PFSK-1 (cell line): Measurements from ENCODE around the gene IL7R.

Source experiments
- FOXP2 ChIP-seq: optimal IDR thresholded peaks from 2 replicates; pipeline ENCODE3; 2011; ENCODE audit warnings: borderline replicate concordance, control low read depth, inconsistent platforms; ENCODE audit not compliant: insufficient read depth; ENCODE audit errors: extremely low read length, extremely low read depth
- POLR2AphosphoS5 ChIP-seq: IDR thresholded peaks from 2 replicates; pipeline ENCODE4 v1.6.1; 2012; ENCODE audit warnings: low read depth, mild to moderate bottlenecking, control low read depth, low read length, moderate library complexity
- REST ChIP-seq, 2 experiments: IDR thresholded peaks; 2 replicates each; pipeline versions ENCODE4 v1.6.1 to v1.8.0; 2011 to 2012; ENCODE audit warnings: low read depth in 2 of 2, low read length in 2 of 2, control low read depth in 1 of 2, inconsistent platforms in 1 of 2, mild to moderate bottlenecking in 1 of 2, moderate library complexity in 1 of 2; ENCODE audit not compliant: insufficient read depth in 1 of 2
- SIN3A ChIP-seq: IDR thresholded peaks from 2 replicates; pipeline ENCODE4 v1.6.1; 2012; ENCODE audit warnings: mild to moderate bottlenecking, low read length, moderate library complexity, borderline replicate concordance; ENCODE audit not compliant: insufficient read depth
- TAF1 ChIP-seq: IDR thresholded peaks from 2 replicates; pipeline ENCODE4 v1.6.1; 2012; ENCODE audit warnings: low read length, control low read depth, borderline replicate concordance; ENCODE audit not compliant: insufficient read depth

The IL7R gene

GRCh38 chr5:35816881-35817521 is 39.7 kb upstream of the IL7R start:
- TF ChIP-seq POLR2AphosphoS5 (no peak), FOXP2 (no peak), REST (IDR thresholded peaks at IDR 0.05; ENCODE audit: insufficient read depth in 1 of 2, low read depth in 2 of 2, low read length in 2 of 2) (no peak), SIN3A (no peak), TAF1 (no peak)

DNA sequence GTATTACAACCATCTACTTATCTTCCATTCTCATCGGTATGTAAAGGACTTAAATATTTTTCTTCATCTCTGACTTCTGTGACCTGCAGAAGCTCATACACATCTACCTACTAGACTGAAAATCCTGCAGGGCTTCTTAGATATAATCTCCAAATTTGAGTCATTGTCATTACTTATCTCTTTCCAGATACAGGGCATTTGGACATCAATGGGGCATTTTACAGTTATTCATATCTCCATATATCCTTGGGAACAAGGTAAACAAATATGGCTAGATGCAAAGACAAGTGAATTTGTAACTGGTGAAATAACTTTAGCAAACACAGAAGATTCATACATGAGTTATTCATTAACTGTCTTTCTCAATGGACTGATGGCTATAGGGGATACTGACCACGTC is 37.7 kb upstream of the IL7R start:
- no peak for TF ChIP-seq REST (IDR thresholded peaks at IDR 0.05; ENCODE audit: insufficient read depth in 1 of 2, low read depth in 2 of 2, low read length in 2 of 2)
- no peak for TF ChIP-seq SIN3A
- no peak for TF ChIP-seq TAF1
- TF ChIP-seq FOXP2: no peak
- TF ChIP-seq POLR2AphosphoS5: no peak

- TF ChIP-seq FOXP2 (no peak), SIN3A (no peak), POLR2AphosphoS5 (no peak), REST (IDR thresholded peaks at IDR 0.05; ENCODE audit: insufficient read depth in 1 of 2, low read depth in 2 of 2, low read length in 2 of 2) (no peak), TAF1 (no peak)
Observed at GRCh38 chr5:35819668-35820067, 37.0 kb upstream of the IL7R start.

DNA sequence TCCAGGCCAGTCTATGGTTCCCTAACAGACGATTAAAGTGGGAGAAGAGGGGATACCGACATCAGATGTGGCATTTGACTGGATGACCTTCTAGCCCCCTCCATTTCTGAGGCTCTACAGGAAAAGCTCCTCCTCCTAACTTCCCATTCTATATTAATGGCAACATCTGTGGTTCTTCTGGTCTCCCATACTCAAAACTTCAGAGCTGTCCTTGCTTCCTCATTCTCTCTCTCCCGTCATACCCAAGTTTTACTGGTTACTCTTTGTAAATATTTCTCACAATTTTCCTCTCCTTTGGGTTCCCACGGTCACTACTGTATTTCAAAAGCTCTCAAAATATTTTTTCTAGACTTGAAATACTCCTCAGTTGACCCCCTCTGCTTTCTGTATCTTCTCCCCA is 36.0 kb upstream of the IL7R start:
- TF ChIP-seq SIN3A (no peak), REST (IDR thresholded peaks at IDR 0.05; ENCODE audit: insufficient read depth in 1 of 2, low read depth in 2 of 2, low read length in 2 of 2) (no peak), TAF1 (no peak), POLR2AphosphoS5 (no peak), FOXP2 (no peak)

DNA sequence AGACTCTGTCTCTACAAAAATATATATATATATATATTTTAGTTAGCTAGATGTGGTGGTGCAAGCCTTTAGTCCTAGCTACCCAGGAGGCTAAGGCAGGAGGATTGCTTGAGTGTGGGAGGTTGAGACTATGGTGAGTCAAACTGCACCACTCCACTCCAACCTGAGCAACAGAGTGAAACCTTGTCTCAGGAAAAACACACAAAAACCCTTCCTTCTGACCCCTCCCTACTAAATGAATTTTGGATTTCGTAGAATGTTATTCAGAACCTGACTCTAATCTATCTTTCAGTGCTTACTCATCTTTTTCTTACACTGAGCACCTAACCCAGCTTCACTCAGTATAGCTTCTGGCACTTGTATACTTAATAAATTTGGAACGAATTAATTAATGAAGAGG is 35.2 kb upstream of the IL7R start:
- no peak for TF ChIP-seq REST (IDR thresholded peaks at IDR 0.05; ENCODE audit: insufficient read depth in 1 of 2, low read depth in 2 of 2, low read length in 2 of 2)
